GM23338 (cell line): ENCODE results near the gene SCNN1B. TPM values are rescaled to one million over a fixed set of nuclear protein-coding genes. Genes with fewer than 3 reads are reported as not detected.
A peak's percentile ranks its signal among the peaks of the same experiment; 100 is the strongest.

Experiments
- ATAC-seq: fragments of 200-7000 bp; cut with Tn5 transposase; 3 replicates; pipeline ENCODE4 v1.9.1; 2020
- DNase-seq: peaks from one replicate; pipeline ENCODE4 v3.0.0-alpha.2; 2015; ENCODE audit warnings: low spot score
- H2AFZ ChIP-seq: fragments of 200-600 bp; sonication (generic); 2 replicates; pipeline ENCODE4 v1.8.0; 2016; ENCODE audit warnings: antibody characterized with exemption, mild to moderate bottlenecking, moderate library complexity
- H3F3A ChIP-seq: fragments of 200-600 bp; sonication (generic); replicated peaks from 2 replicates; pipeline ENCODE4 v1.8.0; 2017; ENCODE audit warnings: antibody characterized with exemption, mixed run types, low read depth
- H3K27ac ChIP-seq: fragments of 200-600 bp; sonication (generic); 2 replicates; pipeline ENCODE4 v1.6.1; 2016; ENCODE audit warnings: low read depth
- H3K27me3 ChIP-seq: fragments of 200-600 bp; sonication (generic); 2 replicates; pipeline ENCODE4 v1.8.0; 2016; ENCODE audit warnings: mild to moderate bottlenecking, mixed run types, moderate library complexity; ENCODE audit not compliant: insufficient read depth
- H3K36me3 ChIP-seq: fragments of 200-600 bp; sonication (generic); 2 replicates; pipeline ENCODE4 v1.8.0; 2016; ENCODE audit warnings: mild to moderate bottlenecking; ENCODE audit not compliant: insufficient read depth
- H3K4me1 ChIP-seq: fragments of 200-600 bp; sonication (generic); 2 replicates; pipeline ENCODE4 v1.8.0; 2016; ENCODE audit warnings: mild to moderate bottlenecking, moderate library complexity; ENCODE audit not compliant: insufficient read depth
- H3K4me2 ChIP-seq: fragments of 200-600 bp; sonication (generic); 2 replicates; pipeline ENCODE4 v1.7.1; 2017; ENCODE audit warnings: mixed run types
- H3K4me3 ChIP-seq: fragments of 200-600 bp; sonication (generic); 2 replicates; pipeline ENCODE4 v1.6.1; 2016; ENCODE audit warnings: mixed run types
- H3K79me2 ChIP-seq: fragments of 200-600 bp; sonication (generic); replicated peaks from 2 replicates; pipeline ENCODE4 v1.8.0; 2017; ENCODE audit warnings: mild to moderate bottlenecking; ENCODE audit not compliant: insufficient read depth
- H3K9me2 ChIP-seq: fragments of 200-600 bp; sonication (generic); 2 replicates; pipeline ENCODE4 v1.8.0; 2017; ENCODE audit not compliant: insufficient read depth
- H4K20me1 ChIP-seq: fragments of 200-600 bp; sonication (generic); replicated peaks from 2 replicates; pipeline ENCODE4 v1.8.0; 2017; ENCODE audit warnings: mild to moderate bottlenecking; ENCODE audit not compliant: insufficient read depth
- H3K27ac Mint-ChIP-seq: 2 replicates; pipeline ENCODE4 v1.8.0; 2020; ENCODE audit warnings: inconsistent platforms, mild to moderate bottlenecking, moderate library complexity, mixed read lengths
- H3K27me3 Mint-ChIP-seq: 3 replicates; pipeline ENCODE4 v1.8.0; 2022; ENCODE audit warnings: low read depth, mild to moderate bottlenecking, moderate library complexity, mixed read lengths, inconsistent platforms; ENCODE audit not compliant: insufficient read depth, poor library complexity
- H3K36me3 Mint-ChIP-seq: 3 replicates; pipeline ENCODE4 v1.8.0; 2021; ENCODE audit warnings: low read depth, mild to moderate bottlenecking, inconsistent platforms, moderate library complexity, mixed read lengths
- H3K4me1 Mint-ChIP-seq: 3 replicates; pipeline ENCODE4 v1.8.0; 2020; ENCODE audit warnings: mild to moderate bottlenecking, inconsistent platforms, mixed read lengths
- H3K4me3 Mint-ChIP-seq: 3 replicates; pipeline ENCODE4 v1.8.0; 2021; ENCODE audit warnings: moderate library complexity, mild to moderate bottlenecking, inconsistent platforms, mixed read lengths
- H3K9me3 Mint-ChIP-seq: 3 replicates; pipeline ENCODE4 v1.8.0; 2020; ENCODE audit warnings: moderate library complexity, mild to moderate bottlenecking, inconsistent platforms, mixed read lengths
- CREB1 ChIP-seq: fragments of 250-450 bp; sonication (Bioruptor Pico); IDR thresholded peaks from 2 replicates; pipeline ENCODE4 v1.5.0; 2020; ENCODE audit warnings: low read depth, mild to moderate bottlenecking, moderate library complexity
- EZH2phosphoT487 ChIP-seq: fragments of 200-600 bp; sonication (generic); IDR thresholded peaks from one replicate; pipeline ENCODE4 v1.8.1; 2018; ENCODE audit warnings: antibody characterized with exemption; ENCODE audit not compliant: unreplicated experiment
- JUNB ChIP-seq: IDR thresholded peaks from one replicate; pipeline ENCODE4 v1.6.1; 2016; ENCODE audit warnings: antibody characterized with exemption; ENCODE audit not compliant: unreplicated experiment
- POLR2AphosphoS5 ChIP-seq: IDR thresholded peaks from 2 replicates; pipeline ENCODE4 v1.6.1; 2016; ENCODE audit warnings: antibody characterized with exemption, low read depth
- ZNF114 ChIP-seq: fragments of 250-450 bp; sonication (Bioruptor Pico); IDR thresholded peaks from 2 replicates; pipeline ENCODE4 v1.5.0; 2020; ENCODE audit warnings: mild to moderate bottlenecking, moderate library complexity
- polyA plus RNA-seq: library from polyadenylated mRNA; unstranded; fragments of >200 nt; fragmentation: Nextera tagmentation; extraction: Ambion mirVana; gene quantifications from 2 replicates; pipeline ENCODE4 v1.2.1, GENCODE V29; 2016
- total RNA-seq: library from RNA; depleted of rRNA; stranded (reverse); fragments of >200 nt; shearing (Covaris generic); gene quantifications from 2 replicates; pipeline ENCODE4 v1.2.3, GENCODE V29; 2014
- TF ChIP-seq, protein P1 (sequence below), 2 experiments: fragments of 200-600 bp in 1 of 2; sonication (generic) in 1 of 2; conservative IDR thresholded peaks; 2 replicates each; pipeline versions ENCODE4 v1.5.1 to v1.6.1; 2016 to 2017; ENCODE audit warnings: antibody characterized with exemption in 2 of 2, low read depth in 2 of 2, mild to moderate bottlenecking in 2 of 2, moderate library complexity in 1 of 2
- TF ChIP-seq, protein P2 (sequence below): fragments of 250-450 bp; sonication (Bioruptor Pico); IDR thresholded peaks from 2 replicates; pipeline ENCODE4 v1.5.0; 2020; ENCODE audit warnings: mild to moderate bottlenecking, moderate library complexity

SCNN1B gene
- total and polyA plus RNA-seq, 2 experiments from 2014 or later, result 0.78 to 1.1 TPM

DNA sequence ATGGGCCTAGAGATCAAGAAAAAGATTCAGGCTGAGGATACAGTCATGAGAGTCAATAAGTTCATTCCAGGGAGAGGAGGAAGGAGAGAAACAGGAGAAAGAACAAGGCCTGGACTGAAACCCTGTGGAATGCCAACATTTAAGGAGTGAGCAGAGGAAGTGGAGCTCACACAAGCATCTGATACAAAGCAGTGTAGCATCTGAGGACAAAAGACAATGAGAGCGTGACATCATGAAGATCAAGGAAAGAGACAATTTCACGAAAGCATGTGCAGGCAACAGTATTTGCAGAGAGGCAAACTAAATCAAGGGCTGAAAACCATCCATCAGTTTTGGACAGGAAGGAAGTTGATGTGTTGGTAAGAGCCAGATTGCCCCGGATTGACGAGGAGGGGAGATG, 25.3 kb upstream of the SCNN1B start (continued):
- TF ChIP-seq, protein P1, sequence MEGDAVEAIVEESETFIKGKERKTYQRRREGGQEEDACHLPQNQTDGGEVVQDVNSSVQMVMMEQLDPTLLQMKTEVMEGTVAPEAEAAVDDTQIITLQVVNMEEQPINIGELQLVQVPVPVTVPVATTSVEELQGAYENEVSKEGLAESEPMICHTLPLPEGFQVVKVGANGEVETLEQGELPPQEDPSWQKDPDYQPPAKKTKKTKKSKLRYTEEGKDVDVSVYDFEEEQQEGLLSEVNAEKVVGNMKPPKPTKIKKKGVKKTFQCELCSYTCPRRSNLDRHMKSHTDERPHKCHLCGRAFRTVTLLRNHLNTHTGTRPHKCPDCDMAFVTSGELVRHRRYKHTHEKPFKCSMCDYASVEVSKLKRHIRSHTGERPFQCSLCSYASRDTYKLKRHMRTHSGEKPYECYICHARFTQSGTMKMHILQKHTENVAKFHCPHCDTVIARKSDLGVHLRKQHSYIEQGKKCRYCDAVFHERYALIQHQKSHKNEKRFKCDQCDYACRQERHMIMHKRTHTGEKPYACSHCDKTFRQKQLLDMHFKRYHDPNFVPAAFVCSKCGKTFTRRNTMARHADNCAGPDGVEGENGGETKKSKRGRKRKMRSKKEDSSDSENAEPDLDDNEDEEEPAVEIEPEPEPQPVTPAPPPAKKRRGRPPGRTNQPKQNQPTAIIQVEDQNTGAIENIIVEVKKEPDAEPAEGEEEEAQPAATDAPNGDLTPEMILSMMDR (conservative IDR thresholded peaks at IDR 0.05; ENCODE audit: low read depth in 2 of 2), result no peak
- no peak for TF ChIP-seq JUNB

DNA sequence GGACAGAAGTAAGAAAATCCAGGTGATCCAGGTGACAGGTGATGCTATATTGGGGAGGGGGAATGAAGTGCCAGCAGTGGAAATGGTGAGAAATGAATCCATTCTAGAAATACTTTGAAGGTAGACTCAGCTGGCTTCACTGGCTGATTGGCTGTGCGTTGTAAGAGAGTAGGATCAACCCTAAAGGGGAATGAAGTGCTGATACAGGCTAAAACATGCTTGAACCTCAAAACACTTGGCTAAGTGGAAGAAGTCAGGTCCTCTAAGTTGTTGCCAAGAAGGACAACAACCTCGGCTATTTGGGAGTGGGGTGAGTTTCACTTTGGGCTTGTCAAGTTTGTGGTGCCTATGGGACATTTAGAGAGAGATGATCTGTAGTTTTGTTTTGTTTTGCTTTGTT, 24.1 kb upstream of the SCNN1B start:
- 0 out of 2 replicates have a peak overlapping the region, but pooled peaks have one; percentile 35 for H2AFZ ChIP-seq
- peaks cover 9% of the 10 kb centered on the region; the same call in 1 of the 2 replicates for H3F3A ChIP-seq
- Mint-ChIP-seq H3K4me1 (peaks cover 17% of the 10 kb centered on the region), H3K4me3 (no peak overlapping the region), H3K9me3 (no peaks in the 10 kb centered on the region; the same call in 1 of the 3 replicates), H3K27me3 (peaks cover 2% of the 10 kb centered on the region), H3K27ac (no peak overlapping the region), H3K36me3 (no peaks in the 10 kb centered on the region)
- no peaks in the 10 kb centered on the region for H3K27me3 ChIP-seq
- peaks cover 16% of the 10 kb centered on the region for H3K4me1 ChIP-seq
- TF ChIP-seq EZH2phosphoT487 (no peak), ZNF114 (CRISPR knock-in tag) (no peak), POLR2AphosphoS5 (no peak), CREB1 (CRISPR knock-in tag) (no peak)
- TF ChIP-seq, protein P2, sequence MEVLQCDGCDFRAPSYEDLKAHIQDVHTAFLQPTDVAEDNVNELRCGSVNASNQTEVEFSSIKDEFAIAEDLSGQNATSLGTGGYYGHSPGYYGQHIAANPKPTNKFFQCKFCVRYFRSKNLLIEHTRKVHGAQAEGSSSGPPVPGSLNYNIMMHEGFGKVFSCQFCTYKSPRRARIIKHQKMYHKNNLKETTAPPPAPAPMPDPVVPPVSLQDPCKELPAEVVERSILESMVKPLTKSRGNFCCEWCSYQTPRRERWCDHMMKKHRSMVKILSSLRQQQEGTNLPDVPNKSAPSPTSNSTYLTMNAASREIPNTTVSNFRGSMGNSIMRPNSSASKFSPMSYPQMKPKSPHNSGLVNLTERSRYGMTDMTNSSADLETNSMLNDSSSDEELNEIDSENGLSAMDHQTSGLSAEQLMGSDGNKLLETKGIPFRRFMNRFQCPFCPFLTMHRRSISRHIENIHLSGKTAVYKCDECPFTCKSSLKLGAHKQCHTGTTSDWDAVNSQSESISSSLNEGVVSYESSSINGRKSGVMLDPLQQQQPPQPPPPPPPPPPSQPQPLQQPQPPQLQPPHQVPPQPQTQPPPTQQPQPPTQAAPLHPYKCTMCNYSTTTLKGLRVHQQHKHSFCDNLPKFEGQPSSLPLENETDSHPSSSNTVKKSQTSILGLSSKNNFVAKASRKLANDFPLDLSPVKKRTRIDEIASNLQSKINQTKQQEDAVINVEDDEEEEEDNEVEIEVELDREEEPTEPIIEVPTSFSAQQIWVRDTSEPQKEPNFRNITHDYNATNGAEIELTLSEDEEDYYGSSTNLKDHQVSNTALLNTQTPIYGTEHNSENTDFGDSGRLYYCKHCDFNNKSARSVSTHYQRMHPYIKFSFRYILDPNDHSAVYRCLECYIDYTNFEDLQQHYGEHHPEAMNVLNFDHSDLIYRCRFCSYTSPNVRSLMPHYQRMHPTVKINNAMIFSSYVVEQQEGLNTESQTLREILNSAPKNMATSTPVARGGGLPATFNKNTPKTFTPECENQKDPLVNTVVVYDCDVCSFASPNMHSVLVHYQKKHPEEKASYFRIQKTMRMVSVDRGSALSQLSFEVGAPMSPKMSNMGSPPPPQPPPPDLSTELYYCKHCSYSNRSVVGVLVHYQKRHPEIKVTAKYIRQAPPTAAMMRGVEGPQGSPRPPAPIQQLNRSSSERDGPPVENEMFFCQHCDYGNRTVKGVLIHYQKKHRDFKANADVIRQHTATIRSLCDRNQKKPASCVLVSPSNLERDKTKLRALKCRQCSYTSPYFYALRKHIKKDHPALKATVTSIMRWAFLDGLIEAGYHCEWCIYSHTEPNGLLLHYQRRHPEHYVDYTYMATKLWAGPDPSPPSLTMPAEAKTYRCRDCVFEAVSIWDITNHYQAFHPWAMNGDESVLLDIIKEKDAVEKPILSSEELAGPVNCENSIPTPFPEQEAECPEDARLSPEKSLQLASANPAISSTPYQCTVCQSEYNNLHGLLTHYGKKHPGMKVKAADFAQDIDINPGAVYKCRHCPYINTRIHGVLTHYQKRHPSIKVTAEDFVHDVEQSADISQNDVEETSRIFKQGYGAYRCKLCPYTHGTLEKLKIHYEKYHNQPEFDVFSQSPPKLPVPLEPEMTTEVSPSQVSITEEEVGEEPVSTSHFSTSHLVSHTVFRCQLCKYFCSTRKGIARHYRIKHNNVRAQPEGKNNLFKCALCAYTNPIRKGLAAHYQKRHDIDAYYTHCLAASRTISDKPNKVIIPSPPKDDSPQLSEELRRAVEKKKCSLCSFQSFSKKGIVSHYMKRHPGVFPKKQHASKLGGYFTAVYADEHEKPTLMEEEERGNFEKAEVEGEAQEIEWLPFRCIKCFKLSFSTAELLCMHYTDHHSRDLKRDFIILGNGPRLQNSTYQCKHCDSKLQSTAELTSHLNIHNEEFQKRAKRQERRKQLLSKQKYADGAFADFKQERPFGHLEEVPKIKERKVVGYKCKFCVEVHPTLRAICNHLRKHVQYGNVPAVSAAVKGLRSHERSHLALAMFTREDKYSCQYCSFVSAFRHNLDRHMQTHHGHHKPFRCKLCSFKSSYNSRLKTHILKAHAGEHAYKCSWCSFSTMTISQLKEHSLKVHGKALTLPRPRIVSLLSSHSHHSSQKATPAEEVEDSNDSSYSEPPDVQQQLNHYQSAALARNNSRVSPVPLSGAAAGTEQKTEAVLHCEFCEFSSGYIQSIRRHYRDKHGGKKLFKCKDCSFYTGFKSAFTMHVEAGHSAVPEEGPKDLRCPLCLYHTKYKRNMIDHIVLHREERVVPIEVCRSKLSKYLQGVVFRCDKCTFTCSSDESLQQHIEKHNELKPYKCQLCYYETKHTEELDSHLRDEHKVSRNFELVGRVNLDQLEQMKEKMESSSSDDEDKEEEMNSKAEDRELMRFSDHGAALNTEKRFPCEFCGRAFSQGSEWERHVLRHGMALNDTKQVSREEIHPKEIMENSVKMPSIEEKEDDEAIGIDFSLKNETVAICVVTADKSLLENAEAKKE (CRISPR knock-in tag), result no peak
- no peak overlapping the region for H3K4me2 ChIP-seq
- H3K27ac ChIP-seq, result no peak overlapping the region
- H3K36me3 ChIP-seq, result no peaks in the 10 kb centered on the region
- H3K9me2 ChIP-seq, result no peaks in the 10 kb centered on the region
- H3K79me2 ChIP-seq, result no peaks in the 10 kb centered on the region
- no peak overlapping the region for H3K4me3 ChIP-seq
- DNase-seq, result no peak
- no peak for ATAC-seq
- H4K20me1 ChIP-seq, result no peaks in the 10 kb centered on the region
